ENCODE measurements around the gene ZFAND2A. TPM values are rescaled to one million over a fixed set of nuclear protein-coding genes. Genes with fewer than 3 reads are reported as not detected.

The ZFAND2A gene
- total RNA-seq, 1 experiment from 2014 or later, result 51.2 TPM

DNA sequence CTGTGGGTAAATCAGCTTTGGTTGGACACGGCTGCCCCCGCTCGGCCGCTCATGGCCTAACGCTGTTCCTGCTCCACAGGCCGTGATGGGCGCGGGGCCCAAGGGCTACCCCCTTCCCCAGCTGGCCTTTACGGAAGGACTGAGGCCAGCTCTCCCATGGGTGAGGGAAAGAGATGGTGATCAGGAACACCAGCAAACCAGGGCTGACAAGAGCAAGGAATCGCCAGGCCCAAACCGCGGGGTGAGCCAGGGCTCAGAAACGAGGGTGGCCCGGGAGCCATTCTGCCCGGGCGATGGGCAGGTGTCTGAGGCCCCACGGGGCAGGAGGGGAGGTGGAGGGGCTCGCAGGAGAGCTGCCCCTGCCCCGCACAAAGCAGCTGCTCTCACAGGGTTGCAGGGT lies 45.5 kb downstream of the ZFAND2A start:
- ChIA-PET POLR2A (ENCODE audit: unreplicated experiment) (no interaction called here), CTCF (no interaction called here)
- H3K36me3 ChIP-seq (ENCODE audit: low read depth), result no peaks in the 10 kb centered on the region
- H3K9me2 ChIP-seq (ENCODE audit: insufficient read depth), result no peaks in the 10 kb centered on the region
- H3K27me3 ChIP-seq (ENCODE audit: insufficient read depth, low read depth), result no peaks in the 10 kb centered on the region
- intact Hi-C loops (cut with micrococcal nuclease; ENCODE audit: unreplicated experiment), result no loop called here
- H2AFZ ChIP-seq, result no peak overlapping the region
- H4K20me1 ChIP-seq (ENCODE audit: insufficient read depth), result peaks cover 29% of the 10 kb centered on the region
- no peak overlapping the region for H3K4me2 ChIP-seq
- no TSS peak for BruUV-seq (replicated peaks)
- no peak for DNase-seq
- no peaks in the 10 kb centered on the region for H3K4me1 ChIP-seq (replicated peaks; ENCODE audit: insufficient read depth)
- H3K27ac ChIP-seq, result no peak overlapping the region
- TF ChIP-seq EZH2 (IDR thresholded peaks at IDR 0.05; ENCODE audit: low read depth), result no peak
- TF ChIP-seq, protein P1, sequence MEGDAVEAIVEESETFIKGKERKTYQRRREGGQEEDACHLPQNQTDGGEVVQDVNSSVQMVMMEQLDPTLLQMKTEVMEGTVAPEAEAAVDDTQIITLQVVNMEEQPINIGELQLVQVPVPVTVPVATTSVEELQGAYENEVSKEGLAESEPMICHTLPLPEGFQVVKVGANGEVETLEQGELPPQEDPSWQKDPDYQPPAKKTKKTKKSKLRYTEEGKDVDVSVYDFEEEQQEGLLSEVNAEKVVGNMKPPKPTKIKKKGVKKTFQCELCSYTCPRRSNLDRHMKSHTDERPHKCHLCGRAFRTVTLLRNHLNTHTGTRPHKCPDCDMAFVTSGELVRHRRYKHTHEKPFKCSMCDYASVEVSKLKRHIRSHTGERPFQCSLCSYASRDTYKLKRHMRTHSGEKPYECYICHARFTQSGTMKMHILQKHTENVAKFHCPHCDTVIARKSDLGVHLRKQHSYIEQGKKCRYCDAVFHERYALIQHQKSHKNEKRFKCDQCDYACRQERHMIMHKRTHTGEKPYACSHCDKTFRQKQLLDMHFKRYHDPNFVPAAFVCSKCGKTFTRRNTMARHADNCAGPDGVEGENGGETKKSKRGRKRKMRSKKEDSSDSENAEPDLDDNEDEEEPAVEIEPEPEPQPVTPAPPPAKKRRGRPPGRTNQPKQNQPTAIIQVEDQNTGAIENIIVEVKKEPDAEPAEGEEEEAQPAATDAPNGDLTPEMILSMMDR (conservative IDR thresholded peaks at IDR 0.05), result no peak
- peaks cover 20% of the 10 kb centered on the region for H3K79me2 ChIP-seq (ENCODE audit: low read depth)
- H3K4me3 ChIP-seq, result no peak overlapping the region
- H3K9me3 ChIP-seq (ENCODE audit: insufficient read depth, low read depth), result no peaks in the 10 kb centered on the region
- H3F3A ChIP-seq (ENCODE audit: insufficient read depth, low read depth), result peaks cover 11% of the 10 kb centered on the region

DNA sequence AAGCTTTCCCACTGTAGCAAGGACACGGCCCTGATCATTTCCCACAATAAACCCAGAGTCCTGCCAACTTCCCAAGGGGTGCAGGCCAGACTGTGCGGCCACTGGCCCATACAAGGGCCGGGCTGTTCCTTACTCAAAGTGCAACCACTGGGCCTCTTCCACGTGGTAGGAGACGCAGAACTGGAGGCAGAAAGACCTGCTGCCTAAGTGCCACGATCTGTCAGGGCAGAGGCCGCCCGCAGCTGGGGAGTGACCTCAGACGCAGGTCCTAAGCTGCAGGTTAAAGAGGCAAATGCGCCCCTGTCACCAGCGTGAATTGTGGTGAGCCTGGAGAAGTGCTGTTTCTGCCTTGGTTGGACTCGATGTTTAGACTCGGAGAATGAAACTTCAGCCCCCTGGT lies 45.9 kb downstream of the ZFAND2A start:
- Histone ChIP-seq H3K36me3 (ENCODE audit: low read depth) (no peaks in the 10 kb centered on the region), H3K4me3 (no peak overlapping the region), H3F3A (ENCODE audit: insufficient read depth, low read depth) (peaks cover 11% of the 10 kb centered on the region), H3K27ac (no peak overlapping the region), H3K9me3 (ENCODE audit: insufficient read depth, low read depth) (no peaks in the 10 kb centered on the region), H3K27me3 (ENCODE audit: insufficient read depth, low read depth) (no peaks in the 10 kb centered on the region), H3K4me2 (no peak overlapping the region), H4K20me1 (ENCODE audit: insufficient read depth) (peaks cover 29% of the 10 kb centered on the region), H2AFZ (no peak overlapping the region), H3K9me2 (ENCODE audit: insufficient read depth) (no peaks in the 10 kb centered on the region), H3K79me2 (ENCODE audit: low read depth) (peaks cover 20% of the 10 kb centered on the region), H3K4me1 (replicated peaks; ENCODE audit: insufficient read depth) (no peaks in the 10 kb centered on the region)
- CTCF ChIA-PET, result interaction anchor here (1.1 kb wide), 1 partner anchor 72 kb away, joined by 12 read pairs; no protein-coding TSS in a partner anchor
- intact Hi-C loops (cut with micrococcal nuclease; ENCODE audit: unreplicated experiment), result no loop called here
- DNase-seq, result no peak
- POLR2A ChIA-PET (ENCODE audit: unreplicated experiment), result no interaction called here
- no TSS peak for BruUV-seq (replicated peaks)
- TF ChIP-seq, protein P1 (conservative IDR thresholded peaks at IDR 0.05), result no peak
- TF ChIP-seq EZH2 (IDR thresholded peaks at IDR 0.05; ENCODE audit: low read depth), result no peak

DNA sequence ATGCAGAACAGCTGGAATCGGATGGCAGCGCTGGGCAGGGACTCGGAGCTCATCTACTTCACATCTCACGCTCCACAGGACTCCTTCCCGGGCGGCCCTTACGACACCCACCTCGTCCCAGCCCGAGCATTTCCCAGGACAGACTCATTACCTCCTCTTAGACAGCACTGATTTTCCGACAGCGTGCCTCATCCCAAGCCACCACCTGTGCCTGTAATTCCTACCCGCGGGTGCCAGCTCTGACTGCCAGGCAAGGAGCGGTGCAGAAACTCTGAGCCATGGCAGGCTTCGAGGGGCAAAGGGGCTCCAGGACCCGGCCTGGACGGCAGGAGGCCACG lies 46.5 kb downstream of the ZFAND2A start:
- peaks cover 11% of the 10 kb centered on the region for H3F3A ChIP-seq (ENCODE audit: insufficient read depth, low read depth)
- no peak overlapping the region for H3K27ac ChIP-seq
- BruUV-seq (replicated peaks), result no TSS peak
- peaks cover 20% of the 10 kb centered on the region for H3K79me2 ChIP-seq (ENCODE audit: low read depth)
- no peaks in the 10 kb centered on the region for H3K27me3 ChIP-seq (ENCODE audit: insufficient read depth, low read depth)
- H3K36me3 ChIP-seq (ENCODE audit: low read depth), result no peaks in the 10 kb centered on the region
- POLR2A ChIA-PET (ENCODE audit: unreplicated experiment), result no interaction called here
- CTCF ChIA-PET, result interaction anchor here (1.1 kb wide), 1 partner anchor 73 kb away, joined by 12 read pairs; no protein-coding TSS in a partner anchor
- intact Hi-C loops (cut with micrococcal nuclease; ENCODE audit: unreplicated experiment), result no loop called here
- no peak overlapping the region for H3K4me3 ChIP-seq
- peaks cover 29% of the 10 kb centered on the region for H4K20me1 ChIP-seq (ENCODE audit: insufficient read depth)
- TF ChIP-seq EZH2 (IDR thresholded peaks at IDR 0.05; ENCODE audit: low read depth), result no peak
- TF ChIP-seq, protein P1 (conservative IDR thresholded peaks at IDR 0.05), result no peak
- DNase-seq, result no peak
- no peak overlapping the region for H3K4me2 ChIP-seq
- no peaks in the 10 kb centered on the region for H3K4me1 ChIP-seq (replicated peaks; ENCODE audit: insufficient read depth)
- no peaks in the 10 kb centered on the region for H3K9me2 ChIP-seq (ENCODE audit: insufficient read depth)
- no peak overlapping the region for H2AFZ ChIP-seq
- H3K9me3 ChIP-seq (ENCODE audit: insufficient read depth, low read depth), result no peaks in the 10 kb centered on the region

All from PC-9 (cell line).